ENCODE results near the gene DPP4. TPM values are rescaled to one million over a fixed set of nuclear protein-coding genes. Genes with fewer than 3 reads are reported as not detected.
A peak's percentile ranks its signal among the peaks of the same experiment; 100 is the strongest.

DPP4 gene
- total RNA-seq, 8 experiments from 2014 or later = 0.24 to 83.7 (median 1.1) TPM

GRCh38 chr2:162079514-162079913, 5.5 kb upstream of the DPP4 start:
- no peak for ATAC-seq (replicated peaks in 6 of 8)

GRCh38 chr2:162075689-162076132, 1.7 kb upstream of the DPP4 start:
- no peak overlapping the region for H3K27ac ChIP-seq
- WGBS, 10 experiments = 0 to 90% (median 80%) methylated on average over 1 to 2 of the region's 2 CpGs; no CpG with 5 or more reads in 3 of the 10 experiments
- ATAC-seq (replicated peaks in 6 of 8) = peak in 1 of 8 experiments; percentile 9
- H3K4me1 ChIP-seq (replicated peaks in 1 of 2) = no peaks in the 10 kb centered on the region
- in situ Hi-C loops (cut with MboI; ENCODE audit: low pct_unique_long_range_greater_than_20kb in 2 of 9, low sequenced_read_pairs in 9 of 9, unreplicated experiment in 9 of 9) = no loop called here
- no peak overlapping the region for H3K4me3 ChIP-seq

More at GRCh38 chr2:162079514-162079913, 5.5 kb upstream of the DPP4 start:
- H3K27ac ChIP-seq = no peak overlapping the region
- 0 to 83% (median 46%) methylated on average over 1 to 2 of the region's 2 CpGs; no CpG with 5 or more reads in 2 of the 10 experiments for WGBS, 10 experiments
- in situ Hi-C loops (cut with MboI; ENCODE audit: low pct_unique_long_range_greater_than_20kb in 2 of 9, low sequenced_read_pairs in 9 of 9, unreplicated experiment in 9 of 9) = no loop called here
- no peaks in the 10 kb centered on the region for H3K4me1 ChIP-seq (replicated peaks in 1 of 2)
- H3K4me3 ChIP-seq = no peak overlapping the region

DNA sequence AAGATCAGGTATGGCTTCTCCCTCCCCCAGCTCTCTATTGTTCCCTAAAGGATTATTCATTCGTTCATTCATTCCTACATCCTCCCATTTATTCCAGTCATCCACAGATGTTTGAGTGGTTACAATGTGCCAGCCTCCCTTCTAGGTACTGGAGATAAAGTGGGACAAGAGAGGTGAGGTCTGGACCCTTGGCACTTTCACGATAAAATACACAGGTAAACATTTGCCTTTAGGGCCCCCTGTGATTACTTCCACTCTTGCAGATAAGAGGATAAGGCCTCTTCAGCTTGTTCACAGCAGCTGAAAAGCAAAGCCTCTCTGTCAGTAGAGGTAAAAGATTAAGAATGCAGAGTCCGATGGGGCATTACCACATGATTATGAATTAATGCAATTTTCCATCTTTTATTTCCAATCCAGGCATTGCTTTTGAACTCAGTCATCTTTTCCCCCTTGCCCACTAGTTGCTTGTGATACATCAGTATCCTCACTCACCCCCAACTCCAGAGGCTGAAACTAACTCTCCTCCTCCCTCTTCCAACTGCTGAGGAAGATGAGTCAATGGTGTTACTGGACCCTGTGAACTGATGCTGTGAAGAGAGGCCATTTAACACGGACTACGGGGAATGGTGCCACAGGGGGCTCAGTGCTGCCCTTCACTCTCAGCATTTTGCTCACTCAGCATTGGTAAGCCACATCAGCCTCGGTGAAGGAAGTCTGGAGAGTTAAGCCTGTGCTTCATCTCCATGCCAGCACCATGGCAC, 1.1 kb upstream of the DPP4 start:
- 16 to 83% (median 70%) methylated on average over 1 to 6 of the region's 6 CpGs; no CpG with 5 or more reads in 2 of the 10 experiments for WGBS, 10 experiments
- Histone ChIP-seq H3K4me1 (replicated peaks in 1 of 2) (no peaks in the 10 kb centered on the region), H3K27ac (no peak overlapping the region), H3K4me3 (no peak overlapping the region)
- in situ Hi-C loops (cut with MboI; ENCODE audit: low pct_unique_long_range_greater_than_20kb in 2 of 9, low sequenced_read_pairs in 9 of 9, unreplicated experiment in 9 of 9) = no loop called here
- ATAC-seq (replicated peaks in 6 of 8) = no peak

GRCh38 chr2:162074632-162074895, 549 bp upstream of the DPP4 start:
- ATAC-seq (replicated peaks in 6 of 8) = no peak
- Histone ChIP-seq H3K4me1 (replicated peaks in 1 of 2) (no peaks in the 10 kb centered on the region), H3K4me3 (peak overlapping the region in 1 of 5 donors; percentile 37), H3K27ac (no peak overlapping the region)
- WGBS, 10 experiments = 20 to 100% (median 67%) methylated on average over 1 to 2 of the region's 2 CpGs; no CpG with 5 or more reads in 1 of the 10 experiments
- in situ Hi-C loops (cut with MboI; ENCODE audit: low pct_unique_long_range_greater_than_20kb in 2 of 9, low sequenced_read_pairs in 9 of 9, unreplicated experiment in 9 of 9) = no loop called here

GRCh38 chr2:162072976-162073887, 783 bp downstream of the DPP4 start:
- H3K4me3 ChIP-seq = peak overlapping the region; percentile 35 to 47 (median 39)
- peak; percentile 17 to 65 (median 41) for ATAC-seq (replicated peaks in 6 of 8)
- no peaks in the 10 kb centered on the region for H3K4me1 ChIP-seq (replicated peaks in 1 of 2)
- 0 to 71% (median 29%) methylated on average over 4 to 16 of the region's 37 CpGs for WGBS, 10 experiments
- in situ Hi-C loops (cut with MboI; ENCODE audit: low pct_unique_long_range_greater_than_20kb in 2 of 9, low sequenced_read_pairs in 9 of 9, unreplicated experiment in 9 of 9) = no loop called here
- H3K27ac ChIP-seq = no peak overlapping the region

DNA sequence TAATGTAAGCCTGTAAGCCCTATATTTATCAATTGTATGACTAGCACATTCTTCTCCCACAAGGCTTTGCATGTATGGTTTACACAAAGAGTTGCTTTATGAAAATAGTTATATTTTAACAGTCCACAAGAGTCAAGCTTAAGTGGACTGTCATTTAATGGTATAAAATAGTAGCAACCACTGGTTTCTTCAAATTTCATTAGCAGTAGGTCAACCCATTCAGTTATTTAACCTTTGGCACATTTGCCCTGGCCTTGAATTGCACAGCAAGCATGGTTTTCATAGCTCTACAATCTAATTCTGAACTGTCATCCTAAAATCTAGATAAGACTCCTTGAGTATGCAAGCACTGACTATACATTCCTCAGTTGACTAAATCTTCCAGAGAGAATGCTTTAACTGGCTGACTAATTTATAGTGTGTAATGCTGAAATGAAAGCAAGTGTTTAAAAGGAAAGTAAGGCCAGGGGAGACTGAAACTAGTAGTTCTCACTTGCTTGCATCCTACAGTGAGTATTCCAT, 1.8 kb downstream of the DPP4 start:
- no peak overlapping the region for H3K4me3 ChIP-seq
- H3K4me1 ChIP-seq (replicated peaks in 1 of 2) = no peaks in the 10 kb centered on the region
- in situ Hi-C loops (cut with MboI; ENCODE audit: low pct_unique_long_range_greater_than_20kb in 2 of 9, low sequenced_read_pairs in 9 of 9, unreplicated experiment in 9 of 9) = no loop called here
- no peak overlapping the region for H3K27ac ChIP-seq
- ATAC-seq (replicated peaks in 6 of 8) = no peak

DNA sequence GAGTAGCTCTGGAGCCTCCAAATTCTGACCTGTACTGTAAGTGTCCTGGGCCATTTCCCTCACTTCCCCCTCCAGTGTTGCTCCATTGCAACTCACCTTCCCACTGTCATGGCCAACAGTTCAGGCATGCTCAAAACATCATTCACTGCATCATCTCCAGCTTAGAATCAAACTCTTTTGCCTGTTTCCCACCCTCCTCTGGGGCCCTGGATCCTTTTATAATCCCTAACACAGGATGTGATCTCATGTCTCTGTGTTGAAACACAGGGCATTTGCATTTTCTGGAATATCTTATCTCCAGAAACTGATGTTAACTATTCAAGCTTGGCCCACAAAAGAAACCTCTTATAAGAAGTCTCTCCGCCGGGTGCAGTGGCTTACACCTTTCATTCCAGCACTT, 3.0 kb downstream of the DPP4 start:
- Histone ChIP-seq H3K4me1 (replicated peaks in 1 of 2) (no peaks in the 10 kb centered on the region), H3K27ac (no peak overlapping the region), H3K4me3 (no peak overlapping the region)
- peak in 2 of 8 experiments; percentile 2 to 12 for ATAC-seq (replicated peaks in 6 of 8)
- WGBS, 10 experiments = 82 to 100% (median 100%) methylated on average over 2 of the region's 2 CpGs; no CpG with 5 or more reads in 6 of the 10 experiments
- in situ Hi-C loops (cut with MboI; ENCODE audit: low pct_unique_long_range_greater_than_20kb in 2 of 9, low sequenced_read_pairs in 9 of 9, unreplicated experiment in 9 of 9) = no loop called here

DNA sequence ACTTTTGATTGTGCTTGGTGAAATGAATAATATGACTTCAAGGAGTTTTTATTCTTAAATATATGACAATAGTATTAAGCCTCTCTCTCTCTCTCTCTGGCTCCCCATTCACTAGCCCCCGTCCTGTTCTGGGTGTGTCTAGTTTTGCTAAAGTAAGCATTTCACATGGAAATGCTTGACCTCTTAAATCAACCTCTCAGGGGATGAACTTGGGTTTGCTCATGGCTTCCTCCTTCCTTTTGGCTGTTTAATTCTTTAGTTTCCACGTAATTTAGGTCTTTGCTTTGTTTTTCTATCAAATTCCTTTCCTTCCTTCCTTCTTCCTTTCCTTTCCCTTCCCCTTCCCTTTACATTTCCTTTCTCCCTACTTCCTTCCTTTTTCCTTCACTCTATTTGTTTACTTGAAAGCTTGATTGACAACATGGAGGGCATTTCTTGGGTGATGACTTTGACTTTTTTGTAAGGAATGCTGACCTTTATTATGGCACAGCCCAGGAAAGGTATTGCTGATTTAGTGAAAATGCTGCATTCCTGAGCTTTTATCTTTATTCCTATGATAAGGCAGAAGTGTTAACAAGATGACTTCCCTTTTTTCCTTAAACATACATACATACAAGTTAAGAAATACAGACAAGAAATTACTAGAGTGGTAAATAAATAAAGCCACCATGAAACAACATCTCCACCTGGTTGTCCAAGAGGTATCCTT, 3.6 kb downstream of the DPP4 start:
- H3K4me1 ChIP-seq (replicated peaks in 1 of 2) = no peaks in the 10 kb centered on the region
- peak in 1 of 8 experiments; percentile 3 for ATAC-seq (replicated peaks in 6 of 8)
- H3K4me3 ChIP-seq = no peak overlapping the region
- 6 to 100% (median 44%) methylated on average over 1 to 2 of the region's 2 CpGs; no CpG with 5 or more reads in 1 of the 10 experiments for WGBS, 10 experiments
- in situ Hi-C loops (cut with MboI; ENCODE audit: low pct_unique_long_range_greater_than_20kb in 2 of 9, low sequenced_read_pairs in 9 of 9, unreplicated experiment in 9 of 9) = no loop called here
- H3K27ac ChIP-seq = no peak overlapping the region

- ATAC-seq (replicated peaks in 6 of 8) = no peak
- Histone ChIP-seq H3K27ac (no peak overlapping the region), H3K4me1 (replicated peaks in 1 of 2) (no peaks in the 10 kb centered on the region), H3K4me3 (no peak overlapping the region)
- 56 to 100% (median 93%) methylated on average over 1 to 4 of the region's 4 CpGs for WGBS, 10 experiments
- in situ Hi-C loops (cut with MboI; ENCODE audit: low pct_unique_long_range_greater_than_20kb in 2 of 9, low sequenced_read_pairs in 9 of 9, unreplicated experiment in 9 of 9) = no loop called here
Observed at GRCh38 chr2:162069267-162069903, 4.6 kb downstream of the DPP4 start.

DNA sequence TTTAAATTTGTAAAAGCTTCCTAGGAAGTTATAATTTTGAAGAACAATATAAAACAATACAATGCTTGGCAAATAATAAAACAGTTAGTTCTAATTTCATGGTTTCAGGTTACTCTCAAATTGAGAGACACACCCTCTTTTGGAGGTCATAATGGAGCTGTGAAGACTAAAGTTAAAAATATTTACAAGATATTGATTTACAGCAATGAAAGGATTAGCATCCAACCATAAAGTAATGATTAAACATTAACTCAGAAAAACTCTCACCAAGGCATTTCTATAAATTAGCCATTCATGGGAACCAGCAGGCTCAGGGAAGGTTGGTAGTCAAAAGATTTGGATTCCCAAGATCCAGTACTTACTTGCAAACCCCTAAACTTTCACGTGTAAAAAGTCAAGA, 6.4 kb downstream of the DPP4 start:
- 0 to 100% (median 81%) methylated on average over 1 of the region's 1 CpG; no CpG with 5 or more reads in 2 of the 10 experiments for WGBS, 10 experiments
- no peak overlapping the region for H3K27ac ChIP-seq
- in situ Hi-C loops (cut with MboI; ENCODE audit: low pct_unique_long_range_greater_than_20kb in 2 of 9, low sequenced_read_pairs in 9 of 9, unreplicated experiment in 9 of 9) = no loop called here
- no peaks in the 10 kb centered on the region for H3K4me1 ChIP-seq (replicated peaks in 1 of 2)
- no peak for ATAC-seq (replicated peaks in 6 of 8)
- H3K4me3 ChIP-seq = no peak overlapping the region

GRCh38 chr2:162065767-162066166, 8.2 kb downstream of the DPP4 start:
- Histone ChIP-seq H3K4me3 (no peak overlapping the region), H3K4me1 (replicated peaks in 1 of 2) (no peaks in the 10 kb centered on the region), H3K27ac (no peak overlapping the region)
- ATAC-seq (replicated peaks in 6 of 8) = no peak
- in situ Hi-C loops (cut with MboI; ENCODE audit: low pct_unique_long_range_greater_than_20kb in 2 of 9, low sequenced_read_pairs in 9 of 9, unreplicated experiment in 9 of 9) = no loop called here

GRCh38 chr2:162063899-162064298, 10.1 kb downstream of the DPP4 start:
- ATAC-seq (replicated peaks in 6 of 8) = no peak
- in situ Hi-C loops (cut with MboI; ENCODE audit: low pct_unique_long_range_greater_than_20kb in 2 of 9, low sequenced_read_pairs in 9 of 9, unreplicated experiment in 9 of 9) = no loop called here
- Histone ChIP-seq H3K4me1 (replicated peaks in 1 of 2) (peaks cover 0 to 6% of the 10 kb centered on the region in 2 donors), H3K27ac (no peak overlapping the region), H3K4me3 (no peak overlapping the region)
- 76 to 100% (median 96%) methylated on average over 2 to 3 of the region's 3 CpGs; no CpG with 5 or more reads in 3 of the 10 experiments for WGBS, 10 experiments

All from motor neuron (in vitro differentiated cells).